GM12878 (cell line): Measurements from ENCODE around the gene ATP10D. TPM values are rescaled to one million over a fixed set of nuclear protein-coding genes. Genes with fewer than 3 reads are reported as not detected.

Source experiments
- ATAC-seq: fragments of 200-7000 bp; cut with Tn5 transposase; 3 replicates; pipeline ENCODE4 v1.9.1; 2020; ENCODE audit warnings: mild to moderate bottlenecking, moderate library complexity
- BruUV-seq: library from RNA; stranded (reverse); fragments of 400-500 nt; replicated peaks from 2 replicates; lab custom pipeline; 2021; lab: Mats Ljungman, UMichigan
- CTCF ChIA-PET: fragments of 300-600 bp; sonication (Branson Sonifier 250); formaldehyde crosslinking; extraction: SDS; loops from one replicate; lab custom pipeline; 2021; ENCODE audit warnings: inconsistent platforms; lab: Yijun Ruan, JAX
- POLR2A ChIA-PET: fragments of 350-600 bp; formaldehyde crosslinking; extraction: SDS; loops from one replicate; lab custom pipeline; 2021; ENCODE audit warnings: inconsistent platforms; lab: Charles Lee
- RAD21 ChIA-PET: fragments of 300-600 bp; sonication (Branson Sonifier 250); formaldehyde crosslinking; loops from one replicate; lab custom pipeline; 2023; ENCODE audit warnings: antibody characterized with exemption; ENCODE audit not compliant: unreplicated experiment; lab: Charles Lee
- SMC1A ChIA-PET: fragments of 300-600 bp; sonication (Branson Sonifier 250); formaldehyde crosslinking; loops from one replicate; lab custom pipeline; 2023; ENCODE audit not compliant: unreplicated experiment, uncharacterized antibody; lab: Charles Lee
- DNase-seq: peaks from one replicate; pipeline ENCODE4 v3.0.0-alpha.2; 2011; ENCODE audit warnings: low read depth, low spot score
- FAIRE-seq: peaks from 3 replicates; lab custom pipeline; 2011; peaks lifted over from hg19 to GRCh38; lab: Jason Lieb, UNC
- H2AFZ ChIP-seq: 2 replicates; pipeline ENCODE4 v1.6.0; 2011; ENCODE audit warnings: low read depth, low read length, control low read depth; ENCODE audit not compliant: control insufficient read depth
- H3K27ac ChIP-seq: 2 replicates; pipeline ENCODE4 v1.5.1; 2011; ENCODE audit warnings: control low read depth; ENCODE audit not compliant: control insufficient read depth, insufficient read depth
- H3K27me3 ChIP-seq, 2 experiments: replicated peaks in 1 of 2; 2 replicates each; pipeline versions ENCODE4 v1.6.0 to v1.6.1; 2011; ENCODE audit warnings: low read length in 1 of 2; ENCODE audit not compliant: control insufficient read depth in 2 of 2, insufficient read depth in 2 of 2
- H3K36me3 ChIP-seq, 2 experiments: 2 replicates each; pipeline ENCODE4 v1.5.1; 2011; ENCODE audit warnings: low read length in 1 of 2; ENCODE audit not compliant: control insufficient read depth in 2 of 2, insufficient read depth in 2 of 2
- H3K4me1 ChIP-seq: 2 replicates; pipeline ENCODE4 v1.6.1; 2011; ENCODE audit warnings: mild to moderate bottlenecking, low read length, moderate library complexity, mixed read lengths; ENCODE audit not compliant: control insufficient read depth, insufficient read depth
- H3K4me2 ChIP-seq: 2 replicates; pipeline ENCODE4 v1.6.0; 2011; ENCODE audit warnings: control low read depth; ENCODE audit not compliant: control insufficient read depth, insufficient read depth
- H3K4me3 ChIP-seq: fragments of 200-600 bp; sonication (generic); 2 replicates; pipeline ENCODE4 v1.5.1; 2016
- H3K79me2 ChIP-seq: 2 replicates; pipeline ENCODE4 v1.6.0; 2011; ENCODE audit warnings: low read length; ENCODE audit not compliant: control insufficient read depth, insufficient read depth
- H3K9ac ChIP-seq: 2 replicates; pipeline ENCODE4 v1.8.0; 2011; ENCODE audit warnings: low read length, control low read depth, mixed read lengths; ENCODE audit not compliant: control insufficient read depth, insufficient read depth
- H3K9me3 ChIP-seq: replicated peaks from 3 replicates; pipeline ENCODE4 v1.5.1; 2011; ENCODE audit warnings: mild to moderate bottlenecking, low read length; ENCODE audit not compliant: control insufficient read depth, insufficient read depth
- H4K20me1 ChIP-seq: 2 replicates; pipeline ENCODE4 v1.6.0; 2011; ENCODE audit not compliant: control insufficient read depth, insufficient read depth
- BMI1 ChIP-seq: fragments of 450-650 bp; IDR thresholded peaks from 2 replicates; pipeline ENCODE4 v1.6.1; 2016; ENCODE audit warnings: mild to moderate bottlenecking, moderate library complexity, borderline replicate concordance
- CEBPB ChIP-seq, 2 experiments: fragments of 150-350 bp in 1 of 2; IDR thresholded peaks; 2 replicates each; pipeline ENCODE4 v1.6.1; 2012 to 2014; ENCODE audit warnings: low read depth in 2 of 2, low read length in 2 of 2, borderline replicate concordance in 1 of 2, inconsistent platforms in 1 of 2
- CREB1 ChIP-seq: IDR thresholded peaks from 2 replicates; pipeline ENCODE4 v1.6.1; 2012; ENCODE audit warnings: low read depth, mild to moderate bottlenecking, inconsistent platforms
- E2F8 ChIP-seq: fragments of 450-650 bp; IDR thresholded peaks from 2 replicates; pipeline ENCODE4 v1.6.1; 2018; ENCODE audit warnings: mild to moderate bottlenecking, low read depth, moderate library complexity; ENCODE audit not compliant: partially characterized antibody
- EED ChIP-seq: sonication (generic); IDR thresholded peaks from 2 replicates; pipeline ENCODE4 v1.6.1; 2016; ENCODE audit warnings: antibody characterized with exemption, low read depth
- ETV6 ChIP-seq, 2 experiments: fragments of 450-650 bp in 1 of 2; IDR thresholded peaks in 1 of 2; conservative IDR thresholded peaks in 1 of 2; 2 replicates each; pipeline ENCODE4 v1.6.1; 2014; ENCODE audit warnings: antibody characterized with exemption in 1 of 2, borderline replicate concordance in 1 of 2, low read depth in 1 of 2, mild to moderate bottlenecking in 1 of 2, moderate library complexity in 1 of 2
- IRF4 ChIP-seq: IDR thresholded peaks from 2 replicates; pipeline ENCODE4 v1.6.1; 2011; ENCODE audit warnings: low read depth, low read length
- MEF2A ChIP-seq: IDR thresholded peaks from 2 replicates; pipeline ENCODE4 v1.6.1; 2011; ENCODE audit warnings: low read depth, mild to moderate bottlenecking, low read length, moderate library complexity; ENCODE audit not compliant: insufficient read depth
- NFIC ChIP-seq: IDR thresholded peaks from 2 replicates; pipeline ENCODE4 v1.6.1; 2012; ENCODE audit warnings: low read depth, mild to moderate bottlenecking, inconsistent platforms, low read length, moderate library complexity
- NFXL1 ChIP-seq: fragments of 450-650 bp; IDR thresholded peaks from 2 replicates; pipeline ENCODE4 v1.6.1; 2017; ENCODE audit warnings: antibody characterized with exemption, mild to moderate bottlenecking, borderline replicate concordance
- POLR2A ChIP-seq: IDR thresholded peaks from 2 replicates; pipeline ENCODE4 v1.6.1; 2011; ENCODE audit warnings: low read depth, mild to moderate bottlenecking, low read length
- RBBP5 ChIP-seq: fragments of 200-600 bp; sonication (generic); conservative IDR thresholded peaks from 2 replicates; pipeline ENCODE4 v1.6.1; 2016
- RCOR1 ChIP-seq: conservative IDR thresholded peaks from 2 replicates; pipeline ENCODE4 v1.6.1; 2012; ENCODE audit warnings: low read depth, low read length, improper control_type of control experiment
- RUNX3 ChIP-seq: IDR thresholded peaks from 2 replicates; pipeline ENCODE4 v1.6.1; 2012; ENCODE audit warnings: low read length, inconsistent platforms
- USF2 ChIP-seq: IDR thresholded peaks from 2 replicates; pipeline ENCODE4 v1.6.1; 2011; ENCODE audit warnings: low read depth, low read length, improper control_type of control experiment, borderline replicate concordance
- ZBED1 ChIP-seq: IDR thresholded peaks from 2 replicates; pipeline ENCODE4 v1.6.1; 2016; ENCODE audit warnings: borderline replicate concordance
- ZNF207 ChIP-seq: fragments of 450-650 bp; IDR thresholded peaks from 2 replicates; pipeline ENCODE4 v1.6.1; 2014; ENCODE audit warnings: antibody characterized with exemption, mild to moderate bottlenecking, borderline replicate concordance
- WGBS: methylation state at CpG from one replicate; pipeline ENCODE4 v1.1.6; 2016; ENCODE audit warnings: low lambda C conversion rate; ENCODE audit not compliant: insufficient replicate concordance, insufficient coverage; ENCODE audit errors: missing lambda C conversion rate; 5-methylcytosine and 5-hydroxymethylcytosine counted together
- in situ Hi-C: fragments of 300-500 bp; cut with MboI; formaldehyde crosslinking; loops from 9 replicates; pipeline ENCODE4 v1.14.3; 2018; ENCODE audit warnings: mixed read lengths
- intact Hi-C: fragments of 100-400 bp; cut with micrococcal nuclease; formaldehyde crosslinking; loops from one replicate; pipeline ENCODE4 v1.14.2; 2022; ENCODE audit not compliant: unreplicated experiment
- polyA plus RNA-seq, 11 experiments: library from polyadenylated mRNA; depleted of rRNA in 4 of 11; unstranded in 6 of 11; stranded (reverse) in 5 of 11; fragments of >200 nt; fragmentation: Nextera tagmentation in 4 of 11; fragmentation: Illumina TruSeq in 1 of 11; extraction: Ambion mirVana in 4 of 11; extraction: Trizol in 1 of 11; gene quantifications; 1 replicate in 1 of 11; 2 replicates in 10 of 11; pipeline versions ENCODE4 v1.2.1 to v1.2.3, GENCODE V29; 2011 to 2016; ENCODE audit warnings: inconsistent platforms in 2 of 11, missing spikeins in 2 of 11, low read depth in 1 of 11
- total RNA-seq, 4 experiments: library from RNA; depleted of rRNA in 3 of 4; stranded (reverse); fragments of >200 nt in 3 of 4; fragmentation: Illumina TruSeq in 1 of 4; extraction: Trizol in 1 of 4; gene quantifications; 2 replicates each; pipeline versions ENCODE4 v1.2.1 to v1.2.3, GENCODE V29; 2013 to 2021

ATP10D gene
- total and polyA plus RNA-seq, 10 of the 15 experiments (the other 5 are each of a cell fraction or from before 2014, with no cell fraction given), result 10.2 to 50.3 (median 19.1) TPM

- no peak for TF ChIP-seq E2F8
- no peak for TF ChIP-seq BMI1
Observed at GRCh38 chr4:47475411-47475810, 9.7 kb upstream of the ATP10D start (continued).

- TF ChIP-seq NFXL1 (no peak), ZBED1 (no peak), USF2 (no peak), CREB1 (no peak), ETV6 (conservative IDR thresholded peaks at IDR 0.05 in 1 of 2, IDR thresholded peaks at IDR 0.05 in 1 of 2; ENCODE audit: borderline replicate concordance in 1 of 2, low read depth in 1 of 2) (no peak), ZNF207 (no peak), IRF4 (no peak), NFIC (no peak), MEF2A (no peak), POLR2A (no peak), BMI1 (no peak), EED (no peak), RUNX3 (no peak), RCOR1 (no peak), RBBP5 (no peak), E2F8 (no peak), CEBPB (IDR thresholded peaks at IDR 0.05; ENCODE audit: borderline replicate concordance in 1 of 2, low read depth in 2 of 2, low read length in 2 of 2) (no peak)
- Histone ChIP-seq H3K4me2 (no peak overlapping the region), H3K4me1 (peaks cover 6% of the 10 kb centered on the region), H3K9ac (no peak overlapping the region), H3K4me3 (no peak overlapping the region), H3K79me2 (no peaks in the 10 kb centered on the region), H4K20me1 (no peaks in the 10 kb centered on the region), H3K27me3 (no peaks in the 10 kb centered on the region), H2AFZ (no peak overlapping the region), H3K27ac (no peak overlapping the region), H3K9me3 (no peaks in the 10 kb centered on the region), H3K36me3 (no peaks in the 10 kb centered on the region)
- intact Hi-C loops (no loop called here), in situ Hi-C loops (no loop called here)
- no peak for DNase-seq
- ChIA-PET POLR2A (no interaction called here), RAD21 (interaction anchor here (0.6 kb wide), 1 partner anchor 916 kb away, joined by 3 read pairs; no protein-coding TSS in a partner anchor), SMC1A (interaction anchor here (0.7 to 1.3 kb wide), 3 partner anchors 13 to 220 kb away, joined by 3 to 4 read pairs (median 4); no protein-coding TSS in a partner anchor), CTCF (interaction anchor here (0.9 kb wide), 1 partner anchor 15 kb away, joined by 4 read pairs; the partner anchor contains the start of gene COMMD8)
- ATAC-seq, result no peak
- no TSS peak for BruUV-seq
- WGBS, result 72% methylated on average over 4 of the region's 4 CpGs
- no peak for FAIRE-seq
Observed at GRCh38 chr4:47478804-47479203, 6.3 kb upstream of the ATP10D start.
